BE2C (cell line): ENCODE data around the gene SGPP2.

ENCODE experiments used
- DNase-seq: peaks from one replicate; pipeline ENCODE4 v3.0.0-alpha.2; 2020
- H3K27me3 ChIP-seq: fragments of 250-450 bp; sonication (Bioruptor Pico); 2 replicates; pipeline ENCODE4 v1.5.1; 2020; ENCODE audit warnings: mild to moderate bottlenecking
- H3K36me3 ChIP-seq: fragments of 250-450 bp; sonication (Bioruptor Pico); 2 replicates; pipeline ENCODE4 v1.5.1; 2020; ENCODE audit warnings: mild to moderate bottlenecking
- H3K4me1 ChIP-seq: fragments of 250-450 bp; sonication (Bioruptor Pico); 2 replicates; pipeline ENCODE4 v1.5.1; 2020
- H3K4me3 ChIP-seq: 2 replicates; pipeline ENCODE4 v1.5.1; 2011; ENCODE audit warnings: low read depth, low read length
- H3K9me3 ChIP-seq: fragments of 250-450 bp; sonication (Bioruptor Pico); 2 replicates; pipeline ENCODE4 v1.5.1; 2020
- CTCF ChIP-seq: IDR thresholded peaks from 2 replicates; pipeline ENCODE4 v1.5.1; 2012; ENCODE audit warnings: mild to moderate bottlenecking, low read depth, low read length

SGPP2 gene

GRCh38 chr2:222440673-222441422 lies 16.5 kb downstream of the SGPP2 start:
- H3K4me3 ChIP-seq, result no peak overlapping the region
- H3K27me3 ChIP-seq, result no peaks in the 10 kb centered on the region
- H3K4me1 ChIP-seq, result peaks cover 2% of the 10 kb centered on the region; the same call in 1 of the 2 replicates
- no peaks in the 10 kb centered on the region for H3K9me3 ChIP-seq
- DNase-seq, result no peak
- no peaks in the 10 kb centered on the region for H3K36me3 ChIP-seq
- TF ChIP-seq CTCF, result no peak

GRCh38 chr2:222442665-222443064 lies 18.3 kb downstream of the SGPP2 start:
- no peaks in the 10 kb centered on the region for H3K4me1 ChIP-seq
- TF ChIP-seq CTCF, result no peak
- H3K36me3 ChIP-seq, result no peaks in the 10 kb centered on the region
- H3K27me3 ChIP-seq, result no peaks in the 10 kb centered on the region
- H3K9me3 ChIP-seq, result no peaks in the 10 kb centered on the region
- H3K4me3 ChIP-seq, result no peak overlapping the region
- DNase-seq, result no peak

DNA sequence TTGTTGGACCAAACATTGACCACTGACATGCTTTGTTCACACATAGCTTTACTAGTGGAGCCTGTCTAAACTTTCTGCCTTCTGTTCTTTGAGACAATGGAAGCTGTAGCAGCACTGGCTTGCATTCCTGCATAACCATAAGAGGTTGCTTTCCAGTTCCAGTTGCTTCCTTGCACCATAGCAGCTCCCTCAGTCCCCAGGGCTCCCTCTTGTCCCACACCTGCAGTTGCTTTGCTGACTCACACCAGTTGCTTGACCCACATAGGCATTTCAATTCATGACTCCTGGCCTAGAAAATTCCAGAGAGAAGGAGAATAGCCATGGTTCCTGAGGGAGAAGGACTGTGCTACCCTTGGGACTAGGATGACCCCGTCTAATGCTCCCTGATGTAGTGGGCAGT lies 20.9 kb downstream of the SGPP2 start:
- DNase-seq, result no peak
- no peaks in the 10 kb centered on the region for H3K4me1 ChIP-seq
- no peaks in the 10 kb centered on the region for H3K27me3 ChIP-seq
- no peaks in the 10 kb centered on the region for H3K9me3 ChIP-seq
- no peak for TF ChIP-seq CTCF
- no peaks in the 10 kb centered on the region for H3K36me3 ChIP-seq
- no peak overlapping the region for H3K4me3 ChIP-seq

DNA sequence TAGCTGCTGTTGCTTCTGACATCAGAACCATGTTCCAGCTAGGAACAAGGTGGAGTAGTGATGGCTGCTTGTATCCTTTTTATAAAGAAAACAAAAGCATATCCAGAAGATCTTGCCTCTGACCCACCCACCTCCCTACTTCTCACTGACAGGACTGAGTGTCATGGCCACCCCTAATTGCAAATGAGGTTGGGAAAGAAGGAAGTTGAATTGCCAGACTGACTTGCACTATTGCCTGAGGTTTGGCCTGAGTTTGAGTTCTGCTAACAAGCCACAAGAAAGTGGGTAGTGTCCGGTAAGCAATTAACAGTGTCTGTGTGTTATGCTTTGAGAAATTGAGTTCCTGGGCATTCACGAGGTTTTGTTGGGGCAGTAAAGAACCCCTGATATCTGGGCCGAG lies 22.8 kb downstream of the SGPP2 start:
- H3K4me3 ChIP-seq, result no peak overlapping the region
- no peaks in the 10 kb centered on the region for H3K27me3 ChIP-seq
- H3K36me3 ChIP-seq, result no peaks in the 10 kb centered on the region
- H3K4me1 ChIP-seq, result no peaks in the 10 kb centered on the region
- no peaks in the 10 kb centered on the region for H3K9me3 ChIP-seq
- no peak for TF ChIP-seq CTCF
- no peak for DNase-seq

GRCh38 chr2:222448748-222449181 lies 24.4 kb downstream of the SGPP2 start:
- no peak for DNase-seq
- H3K4me3 ChIP-seq, result no peak overlapping the region
- TF ChIP-seq CTCF, result no peak
- no peaks in the 10 kb centered on the region for H3K36me3 ChIP-seq
- no peaks in the 10 kb centered on the region for H3K27me3 ChIP-seq
- H3K4me1 ChIP-seq, result no peaks in the 10 kb centered on the region
- no peaks in the 10 kb centered on the region for H3K9me3 ChIP-seq

DNA sequence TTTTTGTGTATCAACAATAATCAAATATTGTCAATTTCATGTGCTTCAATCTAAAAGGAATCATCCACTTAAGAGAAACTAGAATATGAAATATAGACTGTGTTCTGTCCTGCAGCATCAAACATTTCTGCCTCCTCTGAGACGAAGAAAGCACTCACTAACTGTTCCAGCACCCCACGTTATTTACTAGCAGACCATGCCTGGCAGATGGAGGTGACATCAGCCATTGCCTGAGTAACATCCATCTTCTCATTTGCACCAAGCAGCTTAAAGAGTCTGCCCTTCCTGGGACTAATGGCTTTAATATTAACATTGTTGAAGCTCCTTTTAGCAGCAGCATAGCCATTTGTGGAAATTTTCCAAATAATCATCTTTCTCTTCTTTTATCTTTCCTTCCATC lies 25.7 kb downstream of the SGPP2 start:
- H3K9me3 ChIP-seq, result no peaks in the 10 kb centered on the region
- DNase-seq, result no peak
- TF ChIP-seq CTCF, result no peak
- no peaks in the 10 kb centered on the region for H3K27me3 ChIP-seq
- H3K36me3 ChIP-seq, result no peaks in the 10 kb centered on the region
- no peaks in the 10 kb centered on the region for H3K4me1 ChIP-seq
- no peak overlapping the region for H3K4me3 ChIP-seq
